Motor neuron (in vitro differentiated cells): ENCODE results near the gene ANKHD1. TPM values are rescaled to one million over a fixed set of nuclear protein-coding genes. Genes with fewer than 3 reads are reported as not detected.
A peak's percentile ranks its signal among the peaks of the same experiment; 100 is the strongest.

Source experiments
- ATAC-seq, 8 experiments: fragments of 200-7000 bp; cut with Tn5 transposase; replicated peaks in 6 of 8; 2 replicates each; pipeline ENCODE4 v1.8.0; 2021; ENCODE audit warnings: mild to moderate bottlenecking in 8 of 8, moderate library complexity in 8 of 8
- H3K27ac ChIP-seq, 2 donors: fragments of 250-450 bp; sonication (Bioruptor Pico); 2 replicates each; pipeline ENCODE4 v1.9.0; 2021; ENCODE audit warnings: antibody characterized with exemption in 2 of 2, mild to moderate bottlenecking in 2 of 2, moderate library complexity in 1 of 2
- H3K4me1 ChIP-seq, 2 donors: fragments of 250-450 bp; sonication (Bioruptor Pico); replicated peaks in 1 of 2; 2 replicates each; pipeline ENCODE4 v1.6.1; 2021; ENCODE audit warnings: antibody characterized with exemption in 2 of 2, mild to moderate bottlenecking in 2 of 2, moderate library complexity in 1 of 2
- H3K4me3 ChIP-seq, 5 donors: fragments of 250-450 bp; sonication (Bioruptor Pico); 2 replicates each; pipeline ENCODE4 v1.9.0; 2021; ENCODE audit warnings: antibody characterized with exemption in 5 of 5, mild to moderate bottlenecking in 5 of 5, moderate library complexity in 4 of 5
- WGBS, 10 experiments: fragments of 450-650 bp; shearing (Covaris generic); methylation state at CpG; one replicate each; pipeline ENCODE4 v1.0.0; 2022; 5-methylcytosine and 5-hydroxymethylcytosine counted together
- in situ Hi-C, 9 experiments: fragments of 400-800 bp; cut with MboI; loops; one replicate each; pipeline ENCODE4 v1.15.0; 2021; ENCODE audit warnings: low sequenced_read_pairs in 9 of 9, low pct_unique_long_range_greater_than_20kb in 2 of 9; ENCODE audit not compliant: unreplicated experiment in 9 of 9
- total RNA-seq, 8 experiments: library from RNA; unstranded; fragments of 300-600 nt; gene quantifications; 2 replicates each; pipeline versions ENCODE4 v1.2.3 to v1.2.4, GENCODE V29; 2022

ANKHD1 gene
- total RNA-seq, 8 experiments from 2014 or later: 37.0 to 110 (median 62.8) TPM

- WGBS, 10 experiments: 85 to 100% (median 94%) methylated on average over 1 to 9 of the region's 11 CpGs; no CpG with 5 or more reads in 3 of the 10 experiments
- Histone ChIP-seq H3K4me1 (peaks cover 12 to 18% of the 10 kb centered on the region in 2 donors), H3K4me3 (no peak overlapping the region), H3K27ac (no peak overlapping the region)
- in situ Hi-C loops: loop anchor here in 3 of 9 experiments (25.0 kb wide), 2 partner anchors 112 to 137 kb away; partner anchors contain the start of genes DND1 (in 2 of the 3), WDR55 (in 2 of the 3), HARS1 (in 1 of the 3) and HARS2 (in 1 of the 3)
- no peak for ATAC-seq
Measured at GRCh38 chr5:140550147-140551079, 148.8 kb downstream of the ANKHD1 start.

DNA sequence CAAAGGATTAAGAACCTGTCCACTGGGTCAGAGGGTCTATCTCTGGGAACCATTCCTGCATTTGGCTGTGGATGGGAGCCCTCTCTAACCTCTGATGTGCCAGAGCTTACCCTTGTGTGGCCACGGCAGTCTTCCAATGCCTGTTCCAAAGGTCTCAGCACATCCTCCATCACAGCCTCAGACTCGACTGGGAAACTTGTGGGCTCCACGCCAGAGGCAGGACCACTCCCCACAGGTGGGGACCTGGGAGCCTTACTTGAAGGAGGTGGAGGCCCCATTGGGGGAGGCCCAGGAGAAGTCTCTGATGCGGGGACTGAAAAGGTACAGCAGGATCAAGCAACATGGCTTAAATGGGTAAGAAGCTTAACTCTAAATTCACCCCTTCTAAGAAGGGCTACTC lies 150.2 kb downstream of the ANKHD1 start:
- in situ Hi-C loops: loop anchor here in 3 of 9 experiments (25.0 kb wide), 2 partner anchors 110 to 135 kb away; partner anchors contain the start of genes DND1 (in 2 of the 3), WDR55 (in 2 of the 3), HARS1 (in 1 of the 3) and HARS2 (in 1 of the 3)
- 80 to 100% (median 100%) methylated on average over 1 to 4 of the region's 4 CpGs; no CpG with 5 or more reads in 5 of the 10 experiments for WGBS, 10 experiments
- Histone ChIP-seq H3K4me1 (peaks cover 13 to 22% of the 10 kb centered on the region in 2 donors), H3K4me3 (no peak overlapping the region), H3K27ac (no peak overlapping the region)
- ATAC-seq: no peak

DNA sequence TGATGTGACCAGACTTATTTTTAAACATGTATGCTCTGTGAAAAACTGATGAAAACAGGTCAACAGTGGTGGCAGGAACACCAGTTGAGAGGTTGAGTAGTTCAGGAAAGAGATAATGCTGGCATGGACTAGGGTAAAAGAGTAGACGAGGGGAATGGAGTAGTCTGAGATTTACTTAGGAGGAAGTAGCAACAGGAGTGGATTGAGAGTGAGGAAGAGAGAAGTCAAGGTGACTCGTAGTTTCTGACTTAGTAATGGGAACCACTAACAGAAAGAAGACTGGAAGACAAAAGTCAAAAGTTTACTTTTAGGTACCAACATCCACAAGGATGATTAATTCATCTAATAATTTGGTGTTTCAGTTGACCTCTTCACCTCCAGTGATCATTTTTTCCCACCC lies 152.0 kb downstream of the ANKHD1 start:
- Histone ChIP-seq H3K4me1 (peaks cover 14 to 18% of the 10 kb centered on the region in 2 donors), H3K4me3 (no peak overlapping the region), H3K27ac (no peak overlapping the region)
- 67 to 100% (median 95%) methylated on average over 1 to 2 of the region's 2 CpGs; no CpG with 5 or more reads in 1 of the 10 experiments for WGBS, 10 experiments
- no peak for ATAC-seq
- in situ Hi-C loops: loop anchor here in 3 of 9 experiments (25.0 kb wide), 2 partner anchors 109 to 134 kb away; partner anchors contain the start of genes DND1 (in 2 of the 3), WDR55 (in 2 of the 3), HARS1 (in 1 of the 3) and HARS2 (in 1 of the 3)

- H3K27ac ChIP-seq: no peak overlapping the region
- no peak for ATAC-seq
- in situ Hi-C loops: loop anchor here in 3 of 9 experiments (25.0 kb wide), 2 partner anchors 108 to 133 kb away; partner anchors contain the start of genes DND1 (in 2 of the 3), WDR55 (in 2 of the 3), HARS1 (in 1 of the 3) and HARS2 (in 1 of the 3)
- 11 to 100% (median 88%) methylated on average over 1 to 2 of the region's 2 CpGs; no CpG with 5 or more reads in 1 of the 10 experiments for WGBS, 10 experiments
- H3K4me1 ChIP-seq: peaks cover 14 to 18% of the 10 kb centered on the region in 2 donors
- peak overlapping the region in 1 of 5 donors; percentile 5 for H3K4me3 ChIP-seq
Measured at GRCh38 chr5:140554454-140554853, 152.8 kb downstream of the ANKHD1 start.

- Histone ChIP-seq H3K4me3 (peak overlapping the region; percentile 62 to 89 (median 76)), H3K4me1 (peaks cover 14 to 18% of the 10 kb centered on the region in 2 donors), H3K27ac (peak overlapping the region in 1 of 2 donors; percentile 96)
- peak in 3 of 8 experiments; percentile 7 to 43 (median 23) for ATAC-seq
- WGBS, 10 experiments: 50 to 100% (median 66%) methylated on average over 1 of the region's 1 CpG; no CpG with 5 or more reads in 4 of the 10 experiments
- in situ Hi-C loops: loop anchor here in 3 of 9 experiments (25.0 kb wide), 2 partner anchors 106 to 131 kb away; partner anchors contain the start of genes DND1 (in 2 of the 3), WDR55 (in 2 of the 3), HARS1 (in 1 of the 3) and HARS2 (in 1 of the 3)
Measured at GRCh38 chr5:140555747-140556312, 154.2 kb downstream of the ANKHD1 start.

DNA sequence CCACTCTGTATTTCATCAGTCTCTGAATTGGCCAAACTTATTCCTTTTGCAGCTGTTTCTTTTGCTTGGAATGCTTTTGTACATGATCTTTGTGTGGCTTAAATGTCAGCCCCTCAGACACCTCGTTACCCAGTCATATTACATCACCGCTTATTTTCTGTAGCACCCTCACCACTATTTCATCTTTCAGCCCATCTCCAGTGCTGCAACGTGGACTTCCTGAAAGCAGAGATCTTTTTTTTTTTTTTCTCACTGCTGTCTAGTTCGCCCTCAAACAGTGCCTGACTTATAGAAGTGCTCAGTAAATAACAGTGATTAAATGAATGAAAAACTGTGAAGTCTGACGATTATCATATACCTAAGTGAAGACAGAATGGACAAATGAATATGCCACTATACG lies 154.8 kb downstream of the ANKHD1 start:
- WGBS, 10 experiments: 0 to 7% (median 4%) methylated on average over 2 to 6 of the region's 6 CpGs

GRCh38 chr5:140557136-140557805 lies 155.6 kb downstream of the ANKHD1 start, which contains the start of gene SRA1:
Gene SRA1, minus strand, starts transcription at chr5:140557473. Its CDS starts 21 bp downstream, at chr5:140557452.
- H3K4me1 ChIP-seq: peaks cover 14 to 18% of the 10 kb centered on the region in 2 donors
- in situ Hi-C loops: loop anchor here in 3 of 9 experiments (25.0 kb wide), 2 partner anchors 105 to 130 kb away; partner anchors contain the start of genes DND1 (in 2 of the 3), WDR55 (in 2 of the 3), HARS1 (in 1 of the 3) and HARS2 (in 1 of the 3)
- peak within 1 kb of the TSS; percentile 89 to 96 for H3K27ac ChIP-seq
- peak; percentile 85 to 95 (median 92) for ATAC-seq
- peak within 1 kb of the TSS; percentile 62 to 89 (median 76) for H3K4me3 ChIP-seq
- WGBS, 10 experiments: 0 to 60% (median 1%) methylated on average over 1 to 25 of the region's 46 CpGs; no CpG with 5 or more reads in 2 of the 10 experiments

More for the DNA sequence above, 154.8 kb downstream of the ANKHD1 start:
- in situ Hi-C loops: loop anchor here in 3 of 9 experiments (25.0 kb wide), 2 partner anchors 106 to 131 kb away; partner anchors contain the start of genes DND1 (in 2 of the 3), WDR55 (in 2 of the 3), HARS1 (in 1 of the 3) and HARS2 (in 1 of the 3)
- ATAC-seq: peak in 1 of 8 experiments; percentile 1
- H3K4me3 ChIP-seq: peak overlapping the region; percentile 62 to 89 (median 76)
- peak overlapping the region; percentile 89 to 96 for H3K27ac ChIP-seq
- peaks cover 14 to 18% of the 10 kb centered on the region in 2 donors for H3K4me1 ChIP-seq

- in situ Hi-C loops: loop anchor here in 3 of 9 experiments (25.0 kb wide), 2 partner anchors 104 to 129 kb away; partner anchors contain the start of genes DND1 (in 2 of the 3), WDR55 (in 2 of the 3), HARS1 (in 1 of the 3) and HARS2 (in 1 of the 3)
Measured at GRCh38 chr5:140557965-140558364, 156.3 kb downstream of the ANKHD1 start.

DNA sequence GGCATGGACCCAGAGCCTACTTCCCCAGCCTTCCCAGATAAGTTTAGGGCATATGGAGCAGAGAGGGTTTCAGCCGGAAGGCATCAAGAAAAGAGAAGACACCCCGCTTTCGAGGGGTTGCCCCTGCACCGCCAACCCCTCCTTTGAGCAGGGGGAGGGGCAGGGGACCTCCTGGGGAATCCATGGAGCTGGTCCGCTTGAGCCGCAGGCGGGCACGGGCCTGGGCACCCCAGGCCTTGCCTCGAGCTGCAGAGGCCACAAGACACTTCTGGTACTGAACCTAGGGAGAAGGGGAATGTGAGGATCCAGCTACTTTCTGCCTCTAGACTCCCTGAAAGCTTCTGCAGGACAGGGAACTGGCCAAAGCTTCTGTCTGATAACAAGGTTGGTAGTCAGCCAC lies 156.9 kb downstream of the ANKHD1 start:
- no peak for ATAC-seq
- WGBS, 10 experiments: 83 to 100% (median 100%) methylated on average over 1 to 4 of the region's 9 CpGs; no CpG with 5 or more reads in 6 of the 10 experiments
- Histone ChIP-seq H3K27ac (peak overlapping the region; percentile 89 to 96), H3K4me3 (no peak overlapping the region), H3K4me1 (peaks cover 25 to 27% of the 10 kb centered on the region in 2 donors)
- in situ Hi-C loops: loop anchor here in 3 of 9 experiments (25.0 kb wide), 2 partner anchors 104 to 129 kb away; partner anchors contain the start of genes DND1 (in 2 of the 3), WDR55 (in 2 of the 3), HARS1 (in 1 of the 3) and HARS2 (in 1 of the 3)

More at GRCh38 chr5:140557965-140558364, 156.3 kb downstream of the ANKHD1 start:
- Histone ChIP-seq H3K4me3 (peak overlapping the region; percentile 62 to 89 (median 76)), H3K27ac (peak overlapping the region; percentile 89 to 96), H3K4me1 (peaks cover 19 to 21% of the 10 kb centered on the region in 2 donors)
- peak in 5 of 8 experiments; percentile 2 to 15 (median 9) for ATAC-seq
- 78 to 100% (median 92%) methylated on average over 1 to 3 of the region's 3 CpGs; no CpG with 5 or more reads in 4 of the 10 experiments for WGBS, 10 experiments

GRCh38 chr5:140560227-140560626 lies 158.6 kb downstream of the ANKHD1 start:
- H3K4me3 ChIP-seq: no peak overlapping the region
- no peak for ATAC-seq
- 60 to 93% (median 89%) methylated on average over 1 to 8 of the region's 10 CpGs; no CpG with 5 or more reads in 6 of the 10 experiments for WGBS, 10 experiments
- in situ Hi-C loops: loop anchor here in 3 of 9 experiments (25.0 kb wide), 2 partner anchors 102 to 127 kb away; partner anchors contain the start of genes DND1 (in 2 of the 3), WDR55 (in 2 of the 3), HARS1 (in 1 of the 3) and HARS2 (in 1 of the 3)
- H3K4me1 ChIP-seq: peaks cover 28 to 29% of the 10 kb centered on the region in 2 donors
- no peak overlapping the region for H3K27ac ChIP-seq
